DOHH2 (cell line): ENCODE results near the gene KIF6.

ENCODE experiments used
- H3F3A ChIP-seq: fragments of 200-600 bp; sonication (generic), shearing (Covaris generic); 2 replicates; pipeline ENCODE4 v1.6.0; 2016; ENCODE audit warnings: antibody characterized with exemption, mild to moderate bottlenecking; ENCODE audit not compliant: control insufficient read depth, insufficient read depth
- H3K27ac ChIP-seq: fragments of 200-600 bp; sonication (generic); 2 replicates; pipeline ENCODE4 v1.5.1; 2014; ENCODE audit warnings: low read depth, mild to moderate bottlenecking, low read length, moderate library complexity
- H3K27me3 ChIP-seq: fragments of 200-600 bp; sonication (generic); 2 replicates; pipeline ENCODE4 v1.6.1; 2014; ENCODE audit warnings: mild to moderate bottlenecking, low read length, mixed read lengths; ENCODE audit not compliant: control insufficient read depth
- H3K36me3 ChIP-seq: fragments of 200-600 bp; sonication (generic); 2 replicates; pipeline ENCODE4 v1.6.1; 2014; ENCODE audit warnings: mild to moderate bottlenecking, low read length, moderate library complexity, mixed read lengths; ENCODE audit not compliant: control insufficient read depth
- H3K4me1 ChIP-seq: fragments of 200-600 bp; sonication (generic); 2 replicates; pipeline ENCODE4 v1.6.1; 2014; ENCODE audit warnings: mild to moderate bottlenecking, low read length, mixed read lengths; ENCODE audit not compliant: control insufficient read depth
- H3K4me2 ChIP-seq: fragments of 200-600 bp; sonication (generic); 2 replicates; pipeline ENCODE4 v1.6.0; 2014; ENCODE audit warnings: mild to moderate bottlenecking, low read length, moderate library complexity
- H3K4me3 ChIP-seq: fragments of 200-600 bp; sonication (generic); 2 replicates; pipeline ENCODE4 v1.5.1; 2014; ENCODE audit warnings: mild to moderate bottlenecking, low read length, mixed read lengths
- H3K79me2 ChIP-seq: fragments of 200-600 bp; sonication (generic); 2 replicates; pipeline ENCODE4 v1.6.1; 2014; ENCODE audit warnings: mild to moderate bottlenecking, low read length, mixed read lengths; ENCODE audit not compliant: control insufficient read depth
- H3K9me2 ChIP-seq: fragments of 200-600 bp; sonication (generic); replicated peaks from 2 replicates; pipeline ENCODE4 v1.6.1; 2014; ENCODE audit warnings: mild to moderate bottlenecking, low read length, mixed read lengths; ENCODE audit not compliant: control insufficient read depth
- H3K9me3 ChIP-seq: fragments of 200-600 bp; sonication (generic); 2 replicates; pipeline ENCODE4 v1.6.1; 2014; ENCODE audit warnings: antibody characterized with exemption, low read length, mixed read lengths; ENCODE audit not compliant: control insufficient read depth, insufficient read depth
- H4K20me1 ChIP-seq: fragments of 200-600 bp; sonication (generic); 2 replicates; pipeline ENCODE4 v1.6.0; 2014; ENCODE audit warnings: low read depth, mild to moderate bottlenecking, antibody characterized with exemption, low read length, moderate library complexity; ENCODE audit not compliant: control insufficient read depth, insufficient read depth
- CTCF ChIP-seq: fragments of 200-600 bp; sonication (generic); IDR thresholded peaks from one replicate; pipeline ENCODE4 v1.5.1; 2014; ENCODE audit warnings: antibody characterized with exemption, mild to moderate bottlenecking, low read depth, low read length; ENCODE audit not compliant: poor library complexity, severe bottlenecking
- EZH2phosphoT487 ChIP-seq: fragments of 200-600 bp; sonication (generic); IDR thresholded peaks from 2 replicates; pipeline ENCODE4 v1.6.1; 2017; ENCODE audit warnings: borderline replicate concordance, mild to moderate bottlenecking, antibody characterized with exemption, low read length, moderate library complexity, mixed read lengths

KIF6 gene

GRCh38 chr6:39464067-39464466 lies 261.1 kb downstream of the KIF6 start:
- TF ChIP-seq CTCF: no peak
- no peak for TF ChIP-seq EZH2phosphoT487
- Histone ChIP-seq H3K36me3 (no peaks in the 10 kb centered on the region), H4K20me1 (no peaks in the 10 kb centered on the region), H3K9me2 (no peaks in the 10 kb centered on the region), H3K4me2 (no peak overlapping the region), H3K4me1 (no peaks in the 10 kb centered on the region), H3K9me3 (no peaks in the 10 kb centered on the region), H3K27ac (no peak overlapping the region), H3K27me3 (no peaks in the 10 kb centered on the region), H3K4me3 (no peak overlapping the region), H3F3A (no peaks in the 10 kb centered on the region), H3K79me2 (no peaks in the 10 kb centered on the region)

- no peak overlapping the region for H3K4me3 ChIP-seq
- no peak for TF ChIP-seq CTCF
- TF ChIP-seq EZH2phosphoT487: no peak
- H3K36me3 ChIP-seq: no peaks in the 10 kb centered on the region
- no peak overlapping the region for H3K4me2 ChIP-seq
- no peaks in the 10 kb centered on the region for H3K9me3 ChIP-seq
- H3K79me2 ChIP-seq: no peaks in the 10 kb centered on the region
- H3K27ac ChIP-seq: no peak overlapping the region
- no peaks in the 10 kb centered on the region for H3K9me2 ChIP-seq
- no peaks in the 10 kb centered on the region for H3K27me3 ChIP-seq
- no peaks in the 10 kb centered on the region for H4K20me1 ChIP-seq
- no peaks in the 10 kb centered on the region for H3F3A ChIP-seq
- H3K4me1 ChIP-seq: no peaks in the 10 kb centered on the region
These were observed 271.2 kb downstream of the KIF6 start for GRCh38 chr6:39453956-39454524.

- no peaks in the 10 kb centered on the region for H3K36me3 ChIP-seq
- no peak overlapping the region for H3K27ac ChIP-seq
- H3K9me2 ChIP-seq: no peaks in the 10 kb centered on the region
- no peaks in the 10 kb centered on the region for H3K4me1 ChIP-seq
- no peaks in the 10 kb centered on the region for H3K9me3 ChIP-seq
- H3F3A ChIP-seq: no peaks in the 10 kb centered on the region
- H3K27me3 ChIP-seq: no peaks in the 10 kb centered on the region
- no peak overlapping the region for H3K4me2 ChIP-seq
- H3K79me2 ChIP-seq: no peaks in the 10 kb centered on the region
- H3K4me3 ChIP-seq: no peak overlapping the region
- no peak for TF ChIP-seq EZH2phosphoT487
- no peaks in the 10 kb centered on the region for H4K20me1 ChIP-seq
These were observed 272.0 kb downstream of the KIF6 start for GRCh38 chr6:39453241-39453640.

GRCh38 chr6:39452306-39453145 lies 272.7 kb downstream of the KIF6 start:
- Histone ChIP-seq H3K4me1 (no peaks in the 10 kb centered on the region), H3K9me2 (no peaks in the 10 kb centered on the region), H3K9me3 (no peaks in the 10 kb centered on the region), H3K27me3 (no peaks in the 10 kb centered on the region), H3K79me2 (no peaks in the 10 kb centered on the region), H3K4me2 (no peak overlapping the region), H3K36me3 (no peaks in the 10 kb centered on the region), H3K27ac (no peak overlapping the region), H3K4me3 (no peak overlapping the region), H3F3A (no peaks in the 10 kb centered on the region), H4K20me1 (no peaks in the 10 kb centered on the region)
- TF ChIP-seq EZH2phosphoT487 (no peak), CTCF (no peak)
